HG02981 (cell line): ENCODE measurements around the gene USP16.
"Not testable (repeated sequence)": the region's sequence is repeated elsewhere in the genome, so short reads cannot be mapped to it uniquely, and the experiment has no call there.

Experiments
- ATAC-seq: cut with Tn5 transposase; IDR thresholded peaks from one replicate; pipeline ENCODE4 v1.9.1; 2021; ENCODE audit warnings: mild to moderate bottlenecking, moderate library complexity; ENCODE audit not compliant: unreplicated experiment

USP16 gene

GRCh38 chr21:29024474-29025327 lies at the start of gene USP16:
TSS of gene USP16 (plus strand) at chr21:29024668. CDS start at chr21:29027914, 3,246 bp downstream.
- ATAC-seq, result peak; percentile 98

- ATAC-seq, result no peak
These were observed 49.1 kb upstream of the USP16 start for GRCh38 chr21:28975397-28975796.

DNA sequence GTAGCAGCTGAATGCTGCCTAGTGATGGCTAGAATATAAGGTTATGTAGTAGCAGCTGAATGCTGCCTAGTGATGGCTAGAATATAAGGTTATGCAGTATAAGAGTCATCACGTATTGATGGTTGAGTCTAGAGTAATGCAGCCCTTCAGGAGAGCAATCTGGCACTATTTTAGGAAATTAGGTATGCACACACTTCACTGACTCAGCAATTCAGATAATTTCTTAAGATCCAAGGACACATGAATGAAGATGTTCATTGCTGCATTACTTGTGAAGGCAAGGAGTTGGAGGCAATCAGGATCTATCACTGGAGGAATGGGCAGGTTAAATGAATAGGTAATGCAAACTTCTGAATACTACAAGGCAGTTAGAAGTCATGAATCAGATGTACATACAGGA lies 45.4 kb upstream of the USP16 start:
- ATAC-seq, result no peak

DNA sequence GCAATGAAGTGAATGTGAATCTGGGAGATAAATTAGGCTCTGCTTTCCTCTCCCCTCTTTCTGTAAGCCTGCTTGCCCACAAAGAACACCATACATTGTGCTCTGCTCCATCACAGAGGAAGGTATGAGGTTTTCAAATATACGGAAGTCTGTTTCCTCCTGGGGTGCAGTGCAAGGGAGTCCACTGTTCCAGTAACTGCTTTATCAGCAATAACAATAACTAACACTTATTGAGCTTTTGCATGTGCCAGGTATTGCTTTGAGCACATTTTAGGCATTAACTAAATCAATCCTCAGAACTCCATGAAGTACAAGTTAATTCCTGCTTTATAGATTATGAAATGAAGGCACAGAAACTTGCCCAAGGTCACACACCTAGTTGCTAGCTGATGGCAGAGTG lies 41.8 kb upstream of the USP16 start:
- no peak for ATAC-seq

- no peak for ATAC-seq
These were observed 37.8 kb upstream of the USP16 start for GRCh38 chr21:28986677-28987076.

GRCh38 chr21:28988146-28988545 lies 36.3 kb upstream of the USP16 start:
- not testable (repeated sequence) for ATAC-seq

- no peak for ATAC-seq
These were observed 32.5 kb upstream of the USP16 start for GRCh38 chr21:28991861-28992525.

- ATAC-seq, result peak; percentile 97
These were observed 31.8 kb upstream of the USP16 start, which contains the start of gene LTN1 for GRCh38 chr21:28992526-28993292. TSS of gene LTN1 (minus strand) at chr21:28992877. CDS start at chr21:28992805, 72 bp downstream.

GRCh38 chr21:28993293-28993629 lies 31.2 kb upstream of the USP16 start:
- no peak for ATAC-seq

- peak; percentile 98 for ATAC-seq
These were observed 21.9 kb upstream of the USP16 start for GRCh38 chr21:29002442-29003144.

GRCh38 chr21:29005696-29006095 lies 18.8 kb upstream of the USP16 start:
- ATAC-seq, result no peak

GRCh38 chr21:29007135-29007534 lies 17.3 kb upstream of the USP16 start:
- ATAC-seq, result no peak

DNA sequence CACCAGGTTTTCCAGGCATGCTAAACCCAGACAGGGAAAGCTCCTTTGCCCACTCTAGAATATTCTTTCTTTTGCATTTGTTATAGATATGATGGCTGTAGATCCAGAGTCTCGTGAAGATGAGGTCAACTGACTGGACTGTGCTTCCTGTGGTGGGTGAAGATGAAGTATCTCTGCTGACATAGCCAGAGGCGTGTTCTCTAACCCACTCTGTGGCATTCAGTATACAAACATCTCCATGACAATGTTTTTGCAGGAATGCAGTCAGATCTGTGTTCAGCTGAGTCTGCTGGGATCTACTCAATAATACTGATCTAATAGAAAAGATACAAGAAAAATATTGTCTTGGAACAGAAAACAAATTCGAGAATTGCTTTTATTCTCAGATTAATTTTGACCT lies 16.7 kb upstream of the USP16 start:
- ATAC-seq, result no peak

- no peak for ATAC-seq
These were observed 16.1 kb upstream of the USP16 start for GRCh38 chr21:29008367-29008766.

GRCh38 chr21:29011236-29011635 lies 13.2 kb upstream of the USP16 start:
- ATAC-seq, result not testable (repeated sequence)

DNA sequence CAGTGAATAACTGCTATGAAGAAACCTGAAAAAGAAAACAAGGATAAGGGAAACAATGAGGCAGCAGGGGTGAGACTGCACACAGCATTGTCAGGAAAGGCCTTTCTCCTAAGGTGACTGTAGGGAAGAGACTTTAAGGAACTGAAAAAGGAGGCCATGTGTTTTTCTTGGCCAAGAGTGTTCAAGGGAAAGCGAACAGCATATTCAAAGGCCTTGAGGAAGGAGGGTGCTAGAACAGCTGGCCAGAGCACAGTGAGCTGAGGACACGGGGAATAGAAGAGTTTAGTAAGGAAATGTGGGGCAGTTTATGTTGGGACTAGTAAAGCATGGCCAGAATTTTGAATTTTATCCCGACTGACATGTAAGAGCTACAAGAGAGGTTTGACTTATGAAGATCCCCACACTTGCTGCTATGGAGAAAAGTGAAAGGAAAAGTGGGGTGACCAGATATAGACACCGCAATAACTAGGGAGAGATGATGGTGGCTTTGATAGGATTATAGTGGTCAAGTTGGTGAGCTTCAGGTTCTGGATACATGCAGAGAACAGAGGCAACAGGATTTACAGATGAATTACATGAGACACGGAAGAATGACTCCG lies 6.7 kb upstream of the USP16 start:
- no peak for ATAC-seq

- peak; percentile 11 for ATAC-seq
These were observed 5.9 kb upstream of the USP16 start for GRCh38 chr21:29018540-29018939.

GRCh38 chr21:29022166-29022565 lies 2.3 kb upstream of the USP16 start:
- ATAC-seq, result no peak

DNA sequence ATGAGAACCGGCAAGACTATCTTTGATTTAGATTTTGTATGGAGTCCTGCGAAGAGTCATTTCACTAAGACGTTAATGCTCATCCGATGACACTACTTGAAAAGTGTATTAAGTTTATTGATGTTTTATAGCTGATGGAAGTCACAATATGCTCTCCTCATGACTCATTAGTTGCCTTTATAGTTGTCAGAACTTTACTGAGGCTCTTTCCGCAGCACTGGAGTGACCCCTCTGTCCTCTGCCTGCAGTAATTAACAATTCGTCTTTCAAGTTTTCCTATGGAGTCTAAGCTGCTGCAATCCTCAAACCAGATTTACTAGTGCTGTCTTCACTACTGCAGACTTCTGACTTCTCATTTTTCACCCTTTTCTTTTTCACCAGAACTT lies 853 bp downstream of the USP16 start:
- ATAC-seq, result no peak

GRCh38 chr21:29029524-29029923 lies 5.1 kb downstream of the USP16 start:
- ATAC-seq, result no peak

GRCh38 chr21:29030909-29031308 lies 6.4 kb downstream of the USP16 start:
- no peak for ATAC-seq
